ENCODE data around the gene CHD3.

Gene CHD3

GRCh38 chr17:7894866-7895265, 6.3 kb downstream of the CHD3 start:
- Mint-ChIP-seq H3K27ac (peak overlapping the region; percentile 10), H3K27me3 (ENCODE audit: low read depth, poor library complexity) (peaks cover 4% of the 10 kb centered on the region), H3K4me1 (peaks cover 6% of the 10 kb centered on the region), H3K36me3 (ENCODE audit: low read depth) (peaks cover 80% of the 10 kb centered on the region), H3K9me3 (no peaks in the 10 kb centered on the region), H3K4me3 (no peak overlapping the region)
- no peak for DNase-seq
- TF ChIP-seq CTCF (IDR thresholded peaks at IDR 0.05), result no peak

GRCh38 chr17:7897090-7897489, 8.5 kb downstream of the CHD3 start:
- DNase-seq, result no peak
- Mint-ChIP-seq H3K4me1 (peaks cover 6% of the 10 kb centered on the region), H3K36me3 (ENCODE audit: low read depth) (peaks cover 83% of the 10 kb centered on the region), H3K4me3 (no peak overlapping the region), H3K27me3 (ENCODE audit: low read depth, poor library complexity) (peaks cover 3% of the 10 kb centered on the region), H3K9me3 (no peaks in the 10 kb centered on the region), H3K27ac (peak overlapping the region; percentile 78)
- no peak for TF ChIP-seq CTCF (IDR thresholded peaks at IDR 0.05)

- no peak overlapping the region for H3K27ac Mint-ChIP-seq
- H3K27me3 Mint-ChIP-seq (ENCODE audit: low read depth, poor library complexity), result peaks cover 3% of the 10 kb centered on the region
- no peak for TF ChIP-seq CTCF (IDR thresholded peaks at IDR 0.05)
- peaks cover 87% of the 10 kb centered on the region for H3K36me3 Mint-ChIP-seq (ENCODE audit: low read depth)
- H3K4me1 Mint-ChIP-seq, result peaks cover 11% of the 10 kb centered on the region
- H3K4me3 Mint-ChIP-seq, result no peak overlapping the region
- no peaks in the 10 kb centered on the region for H3K9me3 Mint-ChIP-seq
- DNase-seq, result no peak
Measured at GRCh38 chr17:7897773-7898172, 9.2 kb downstream of the CHD3 start.

GRCh38 chr17:7903154-7904103, 14.8 kb downstream of the CHD3 start:
- H3K9me3 Mint-ChIP-seq, result no peaks in the 10 kb centered on the region
- TF ChIP-seq CTCF (IDR thresholded peaks at IDR 0.05), result no peak
- H3K36me3 Mint-ChIP-seq (ENCODE audit: low read depth), result peaks cover 73% of the 10 kb centered on the region
- peaks cover 25% of the 10 kb centered on the region for H3K4me1 Mint-ChIP-seq
- peak overlapping the region; percentile 86 for H3K27ac Mint-ChIP-seq
- no peak for DNase-seq
- H3K4me3 Mint-ChIP-seq, result peak overlapping the region; percentile 62
- peaks cover 3% of the 10 kb centered on the region for H3K27me3 Mint-ChIP-seq (ENCODE audit: low read depth, poor library complexity)

GRCh38 chr17:7909089-7909488, 20.5 kb downstream of the CHD3 start:
- TF ChIP-seq CTCF (IDR thresholded peaks at IDR 0.05), result no peak
- Mint-ChIP-seq H3K9me3 (no peaks in the 10 kb centered on the region), H3K27me3 (ENCODE audit: low read depth, poor library complexity) (peaks cover 4% of the 10 kb centered on the region), H3K36me3 (ENCODE audit: low read depth) (peaks cover 44% of the 10 kb centered on the region), H3K4me1 (peaks cover 21% of the 10 kb centered on the region), H3K27ac (no peak overlapping the region), H3K4me3 (no peak overlapping the region)
- DNase-seq, result no peak

- H3K9me3 Mint-ChIP-seq, result no peaks in the 10 kb centered on the region
- H3K27me3 Mint-ChIP-seq (ENCODE audit: low read depth, poor library complexity), result peaks cover 6% of the 10 kb centered on the region
- peaks cover 32% of the 10 kb centered on the region for H3K36me3 Mint-ChIP-seq (ENCODE audit: low read depth)
- H3K27ac Mint-ChIP-seq, result no peak overlapping the region
- DNase-seq, result no peak
- H3K4me1 Mint-ChIP-seq, result peaks cover 22% of the 10 kb centered on the region
- no peak overlapping the region for H3K4me3 Mint-ChIP-seq
- no peak for TF ChIP-seq CTCF (IDR thresholded peaks at IDR 0.05)
Measured at GRCh38 chr17:7910281-7910680, 21.7 kb downstream of the CHD3 start.

All from nephron progenitor cell (in vitro differentiated cells).